GM18873 (cell line): Measurements from ENCODE around the gene PIGX.
A peak's percentile ranks its signal among the peaks of the same experiment; 100 is the strongest.

Experiments used
- ATAC-seq: cut with Tn5 transposase; IDR thresholded peaks from one replicate; pipeline ENCODE4 v1.9.1; 2021; ENCODE audit warnings: mild to moderate bottlenecking, moderate library complexity, moderate number of reproducible peaks; ENCODE audit not compliant: unreplicated experiment, low FRiP score

Gene PIGX

DNA sequence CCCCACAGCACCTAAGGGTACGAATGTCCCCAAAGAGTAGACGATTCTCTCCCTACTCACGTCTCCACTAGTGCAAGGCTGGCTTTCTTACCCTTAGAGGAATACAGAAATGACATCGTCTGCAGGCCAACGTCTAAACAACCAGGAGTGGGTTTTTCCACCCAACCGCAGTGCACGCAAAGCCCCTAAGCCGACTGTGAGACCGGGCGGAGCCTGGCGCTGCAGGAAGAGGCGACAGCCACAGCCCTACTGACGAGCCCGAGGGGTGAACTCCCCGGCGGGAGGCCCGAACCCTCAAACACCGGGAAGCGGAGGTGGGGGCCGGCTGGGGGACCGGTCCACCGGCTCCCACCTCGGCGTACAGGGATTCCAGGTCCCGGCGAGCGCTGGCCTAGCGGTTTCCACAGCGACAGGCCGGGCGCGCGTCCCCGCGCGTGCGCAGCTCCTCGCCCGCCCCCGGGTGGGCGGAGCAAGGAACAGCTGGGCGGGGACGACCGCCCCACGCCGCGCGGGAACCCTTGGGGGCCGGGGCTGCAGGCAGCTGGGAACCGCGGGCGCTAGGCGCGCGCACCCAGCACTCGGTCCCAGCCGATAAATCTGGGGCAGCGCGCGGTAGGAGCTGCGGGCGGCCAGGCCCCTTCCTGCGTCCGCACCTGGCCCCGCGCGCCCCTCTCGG lies at the start of gene PIGX, which contains the start of gene CEP19:
Gene PIGX, plus strand, starts transcription at position 540 of the 676 bp plus-strand sequence.
Gene CEP19, minus strand, starts transcription at position 413 of the 676 bp plus-strand sequence. CDS start 3,593 bp downstream, outside the sequence.
- ATAC-seq = peak; percentile 59

DNA sequence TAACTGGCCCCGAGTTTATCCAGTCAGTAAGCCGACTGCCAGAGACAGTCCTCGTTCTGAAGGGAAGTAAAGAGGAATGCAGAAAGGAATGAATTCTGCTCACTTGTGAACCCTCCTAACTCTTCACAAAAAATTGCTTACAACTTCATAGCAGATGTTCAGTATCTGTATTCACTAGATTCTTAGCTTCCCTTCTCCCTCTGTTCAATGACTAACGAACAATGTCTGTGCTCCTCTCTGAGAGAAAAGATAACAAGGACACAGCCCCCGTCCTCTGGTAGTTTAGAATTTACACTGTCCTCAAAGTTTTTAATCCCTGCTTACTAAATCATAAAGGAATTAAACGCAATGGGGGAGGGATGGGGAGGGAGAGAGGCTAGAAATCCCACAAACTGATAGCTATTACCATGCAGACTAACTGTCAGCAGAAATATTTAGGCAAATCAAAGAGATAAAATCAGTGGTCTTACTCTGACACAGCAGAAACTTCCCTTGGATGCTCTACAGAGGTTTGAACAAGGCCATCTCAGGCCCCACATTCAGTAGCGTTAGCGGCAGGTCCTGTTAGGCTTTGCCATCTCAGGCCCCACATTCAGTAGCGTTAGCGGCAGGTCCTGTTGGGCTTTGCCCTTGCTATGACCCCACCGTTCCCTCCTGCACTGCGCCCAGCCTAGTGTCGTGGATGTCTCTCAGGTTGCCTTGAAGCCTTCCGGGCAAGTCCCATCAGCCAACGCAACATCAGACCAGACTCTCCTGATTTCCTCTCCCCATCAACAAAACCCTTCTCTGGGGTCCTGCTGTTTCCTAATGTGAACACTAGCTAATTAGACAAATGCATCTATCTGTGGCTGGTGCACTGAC lies 49.2 kb upstream of the PIGX start:
- no peak for ATAC-seq

- ATAC-seq = no peak
Measured at GRCh38 chr3:196666001-196666867, 45.9 kb upstream of the PIGX start.

- ATAC-seq = no peak
Measured at GRCh38 chr3:196667056-196667825, 44.9 kb upstream of the PIGX start.

GRCh38 chr3:196670339-196670738 lies 41.8 kb upstream of the PIGX start:
- no peak for ATAC-seq

- ATAC-seq = no peak
Measured at GRCh38 chr3:196673632-196674031, 38.5 kb upstream of the PIGX start.

DNA sequence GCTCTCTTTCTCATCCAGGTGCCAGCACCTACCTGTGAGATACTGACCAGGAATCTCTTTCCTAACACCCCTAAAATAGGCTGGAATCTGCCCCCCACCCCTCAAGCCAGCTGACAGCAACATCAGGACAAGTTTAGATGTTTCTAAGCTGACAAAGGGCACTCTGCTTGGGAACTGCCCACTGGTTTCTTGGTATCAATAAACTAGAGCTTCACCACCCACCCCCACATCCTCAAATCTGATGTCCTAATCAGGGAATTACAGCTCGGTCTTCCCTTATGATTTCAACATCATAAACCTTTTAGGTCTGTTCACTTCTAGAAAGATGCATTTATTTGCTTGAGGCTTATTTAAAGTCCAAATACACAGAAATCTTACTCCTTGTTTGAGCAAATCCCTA lies 34.8 kb upstream of the PIGX start:
- no peak for ATAC-seq

DNA sequence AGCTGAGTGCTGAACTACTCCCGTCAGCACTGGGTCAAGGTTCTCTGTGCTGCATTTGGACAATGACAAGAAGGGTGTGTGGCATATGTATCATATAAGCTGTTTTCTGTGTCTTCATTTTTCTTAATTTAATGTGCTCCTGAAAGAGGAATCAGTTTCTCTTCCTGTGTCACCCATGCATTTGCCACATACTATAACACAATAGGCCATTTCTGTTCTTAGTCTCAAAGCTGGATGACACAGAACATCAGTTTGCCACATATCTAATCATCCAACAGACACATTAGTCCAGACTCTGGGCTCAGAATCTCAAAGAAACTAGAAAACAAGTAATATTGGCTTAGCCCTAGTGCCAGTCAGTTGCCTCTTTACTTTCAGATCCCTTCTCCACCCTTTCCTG lies 34.2 kb upstream of the PIGX start:
- no peak for ATAC-seq

DNA sequence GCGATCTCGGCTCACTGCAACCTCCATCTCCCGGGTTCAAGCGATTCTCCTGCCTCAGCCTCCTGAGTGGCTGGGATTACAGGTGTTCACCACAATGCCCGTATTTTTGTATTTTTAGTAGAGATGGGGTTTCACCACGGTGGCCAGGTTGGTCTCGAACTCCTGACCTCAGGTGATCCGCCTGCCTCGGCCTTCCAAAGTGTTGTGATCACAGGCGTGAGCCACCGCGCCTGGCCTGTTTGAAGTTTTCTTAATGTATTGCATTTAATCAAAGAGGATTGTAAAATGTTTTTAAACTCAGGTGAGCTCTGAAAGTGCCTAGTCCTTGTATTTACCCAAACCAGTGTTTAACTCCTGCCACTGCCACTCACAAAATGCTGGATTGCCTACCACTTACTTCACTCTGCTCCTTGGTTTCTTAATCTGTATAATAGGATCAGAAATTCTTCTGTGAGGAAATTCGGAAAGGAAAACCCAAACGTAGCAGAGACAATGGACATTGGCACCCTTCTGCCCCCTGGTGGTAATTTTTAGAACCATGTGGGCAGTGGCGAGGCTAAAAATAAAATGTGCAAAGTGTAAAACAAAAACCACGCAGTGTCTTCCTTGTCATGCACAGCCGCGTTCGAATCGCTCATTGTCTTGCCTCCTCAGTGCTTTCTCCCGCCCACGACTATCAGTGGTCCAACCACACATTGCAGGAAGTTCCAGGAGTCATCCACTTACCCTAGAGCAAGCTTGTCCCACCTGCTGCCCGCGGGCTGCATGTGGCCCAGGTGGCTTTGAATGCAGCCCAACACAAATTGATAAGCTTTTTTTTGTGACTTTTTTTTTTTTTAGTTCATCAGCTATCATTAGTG lies 27.4 kb upstream of the PIGX start:
- peak; percentile 69 for ATAC-seq

DNA sequence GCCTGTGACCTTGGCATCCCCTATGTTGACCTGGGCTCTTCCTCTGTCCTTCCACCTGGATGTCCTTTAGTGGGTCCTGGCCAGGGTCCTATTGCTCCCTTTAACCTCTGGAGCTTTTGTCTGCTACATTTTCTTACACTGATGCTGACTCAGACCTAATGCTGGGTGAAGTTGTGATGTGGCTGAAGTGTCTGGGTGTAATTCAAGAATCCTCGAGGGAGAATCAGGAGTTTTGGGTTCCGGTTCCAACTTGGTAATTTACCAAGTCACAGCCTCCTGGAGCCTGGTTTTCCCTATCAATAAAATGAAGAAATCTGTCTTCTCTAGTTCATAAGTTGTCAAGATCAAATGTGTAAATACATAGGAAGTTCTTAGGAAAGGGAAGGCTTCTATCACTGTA lies 25.7 kb upstream of the PIGX start:
- no peak for ATAC-seq

DNA sequence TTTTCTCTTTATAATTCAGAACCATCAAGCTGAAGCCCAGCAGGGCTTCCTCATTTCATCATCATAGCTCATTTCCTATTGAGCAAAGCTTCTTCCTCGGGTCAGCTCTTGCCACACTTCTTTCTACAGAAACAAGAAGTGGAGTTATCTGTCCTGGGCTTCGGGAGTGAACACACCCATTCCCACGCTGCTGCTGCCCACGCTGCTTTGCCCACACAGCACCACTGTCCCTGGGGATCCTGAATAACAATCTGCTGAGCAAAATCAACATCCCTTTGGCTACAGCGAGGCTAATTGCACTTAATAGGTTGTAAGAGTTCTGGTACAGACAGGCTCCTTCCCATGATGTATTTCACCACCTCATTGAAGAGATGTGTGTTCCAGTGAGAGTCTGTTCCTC lies 23.8 kb upstream of the PIGX start:
- ATAC-seq = no peak

DNA sequence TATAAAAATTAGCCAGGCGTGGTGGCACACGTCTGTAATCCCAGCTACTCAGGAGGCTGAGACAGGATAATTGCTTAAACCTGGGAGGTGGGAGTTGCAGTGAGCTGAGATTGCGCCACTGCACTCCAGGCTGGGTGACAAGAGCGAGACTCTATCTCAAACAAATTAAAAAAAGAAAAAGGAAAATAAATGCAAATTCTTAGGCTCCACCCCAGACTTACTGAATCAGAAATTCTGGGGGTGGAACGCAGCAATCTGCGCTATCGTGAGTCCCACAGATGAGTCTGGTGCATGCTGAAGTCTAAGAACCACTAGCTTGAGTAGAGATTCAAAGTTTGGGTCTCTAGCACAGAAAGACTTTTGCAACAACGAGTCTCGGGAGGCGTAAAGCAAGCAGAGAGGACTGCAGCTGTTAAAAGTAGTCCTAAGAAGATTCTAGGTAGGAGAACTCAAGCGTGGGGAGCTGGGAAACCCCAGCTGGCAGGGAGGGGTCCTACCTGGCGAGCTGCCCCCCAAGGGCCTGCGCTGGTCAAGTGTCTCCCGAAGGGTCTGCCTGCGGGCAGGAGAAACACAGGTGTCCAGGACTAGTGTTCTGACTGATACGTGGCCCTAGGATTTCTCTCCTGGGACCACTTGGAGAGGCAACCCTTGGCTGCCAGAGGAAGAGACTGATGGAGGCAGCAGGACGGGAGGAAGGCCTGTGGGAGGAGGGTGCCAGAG lies 22.1 kb upstream of the PIGX start:
- no peak for ATAC-seq

GRCh38 chr3:196691386-196691785 lies 20.8 kb upstream of the PIGX start:
- ATAC-seq = no peak

GRCh38 chr3:196694202-196694638 lies 18.0 kb upstream of the PIGX start:
- ATAC-seq = no peak

DNA sequence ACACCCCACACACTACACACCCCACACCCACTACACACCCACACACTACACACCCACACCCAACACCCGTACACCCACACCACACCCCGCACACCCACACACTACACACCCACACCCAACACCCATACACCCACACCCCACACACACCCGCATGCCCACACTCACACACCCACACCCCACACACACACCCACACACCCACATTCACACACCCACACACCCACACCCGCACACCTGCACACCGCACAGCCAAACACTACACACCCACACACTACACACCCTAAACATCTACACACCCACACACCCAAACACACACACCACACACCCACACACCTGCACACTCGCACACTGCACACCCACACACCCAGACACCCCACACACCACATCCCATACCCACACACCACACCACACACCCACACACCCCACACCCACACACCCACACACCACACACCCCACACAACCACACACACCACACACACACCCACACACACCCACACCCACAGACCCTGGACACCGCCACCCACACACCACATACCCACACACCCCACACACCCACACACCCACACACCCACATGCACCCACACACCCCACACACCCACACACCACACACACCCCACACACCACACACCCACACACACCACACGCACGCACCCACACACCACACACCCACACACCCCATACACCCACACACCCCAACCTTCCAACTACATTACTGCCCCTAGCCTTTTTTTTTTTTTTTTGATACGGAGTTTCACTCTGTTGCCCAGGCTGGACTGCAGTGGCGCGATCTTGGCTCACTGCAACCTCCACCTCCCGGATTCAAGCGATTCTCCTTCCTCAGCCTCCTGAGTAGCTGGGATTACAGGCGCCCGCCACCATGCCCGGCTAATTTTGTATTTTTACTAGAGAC lies 17.0 kb upstream of the PIGX start:
- ATAC-seq = no peak

- ATAC-seq = no peak
Measured at GRCh38 chr3:196695849-196696226, 16.3 kb upstream of the PIGX start.

DNA sequence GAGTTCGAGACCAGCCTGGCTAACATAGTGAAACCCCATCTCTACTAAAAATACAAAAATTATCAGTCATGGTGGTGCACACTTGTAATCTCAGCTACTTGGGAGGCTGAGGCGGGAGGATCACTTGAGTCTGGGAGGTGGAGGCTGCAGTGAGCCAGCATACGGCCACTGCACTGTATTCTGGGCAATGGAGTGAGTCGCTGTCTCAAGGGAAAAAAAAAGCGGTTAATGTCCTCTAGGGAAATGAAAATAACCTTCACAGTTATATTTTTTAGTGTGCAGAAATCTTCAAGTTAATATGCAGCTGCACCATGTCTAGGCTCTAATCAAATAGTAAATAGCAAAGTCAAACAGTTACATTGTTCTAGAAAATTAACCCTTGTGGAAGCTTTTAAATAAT lies 14.9 kb upstream of the PIGX start:
- ATAC-seq = no peak
